Mucosa of descending colon (tissue), 3 donors: ENCODE measurements around the gene WFS1. TPM values are rescaled to one million over a fixed set of nuclear protein-coding genes. Genes with fewer than 3 reads are reported as not detected.

Experiments used
- ATAC-seq: fragments of 200-7000 bp; cut with Tn5 transposase; one replicate; pipeline ENCODE4 v1.9.1; 2020; ENCODE audit warnings: mild to moderate bottlenecking, moderate library complexity
- DNase-seq, 3 donors: peaks; one replicate each; pipeline ENCODE4 v3.0.0-alpha.2; 2020
- H3K36me3 ChIP-seq: fragments of 200-600 bp; one replicate; pipeline ENCODE4 v1.8.0; 2021; ENCODE audit warnings: low read depth, mild to moderate bottlenecking
- H3K4me1 ChIP-seq: fragments of 200-600 bp; one replicate; pipeline ENCODE4 v1.8.0; 2021; ENCODE audit warnings: low read depth, mild to moderate bottlenecking
- H3K4me3 ChIP-seq: fragments of 200-600 bp; one replicate; pipeline ENCODE4 v1.8.0; 2021; ENCODE audit warnings: mild to moderate bottlenecking
- H3K9me3 ChIP-seq: fragments of 200-600 bp; one replicate; pipeline ENCODE4 v1.8.0; 2021; ENCODE audit warnings: mild to moderate bottlenecking
- CTCF ChIP-seq: fragments of 200-600 bp; IDR thresholded peaks from one replicate; pipeline ENCODE4 v1.8.0; 2022; ENCODE audit warnings: antibody characterized with exemption, mild to moderate bottlenecking
- intact Hi-C, 2 donors: fragments of 100-400 bp; cut with DNase I in 1 of 2; cut with micrococcal nuclease in 1 of 2; formaldehyde crosslinking; loops; one replicate each; pipeline versions ENCODE4 v1.11.0 to v1.11.1; 2022; cut with DNase I, micrococcal nuclease
- total RNA-seq, 3 donors: library from RNA; stranded (reverse); fragmentation: NEBNext Ultra II Directional in 2 of 3; extraction: Animal tissue kit (Norgen Biotek cat#: 25700) in 2 of 3; gene quantifications; one replicate each; pipeline versions ENCODE4 v1.2.1 to v1.2.4, GENCODE V29; 2021 to 2023
- donor health status: DM: no; HTN: no; CAD: no; lungs with moderate emphysema.
- donor health status: DM: no; HTN: no; CAD: no.
- donor health status: DM: no; HTN: yes; CAD: no.

The WFS1 gene
- total RNA-seq, 3 donors from 2014 or later: 5.8 to 39.2 (median 14.9) TPM

GRCh38 chr4:6313216-6313615 is 43.6 kb downstream of the WFS1 start:
- peaks cover 2% of the 10 kb centered on the region for H3K4me1 ChIP-seq
- ATAC-seq: no peak
- no peak overlapping the region for H3K4me3 ChIP-seq
- intact Hi-C loops: no loop called here
- H3K36me3 ChIP-seq: no peaks in the 10 kb centered on the region
- TF ChIP-seq CTCF: no peak
- no peak for DNase-seq
- H3K9me3 ChIP-seq: no peaks in the 10 kb centered on the region

GRCh38 chr4:6316461-6317003 is 46.9 kb downstream of the WFS1 start:
- no peak for DNase-seq
- no peaks in the 10 kb centered on the region for H3K36me3 ChIP-seq
- no peak overlapping the region for H3K4me3 ChIP-seq
- H3K9me3 ChIP-seq: no peaks in the 10 kb centered on the region
- no peaks in the 10 kb centered on the region for H3K4me1 ChIP-seq
- intact Hi-C loops: no loop called here
- no peak for TF ChIP-seq CTCF
- no peak for ATAC-seq

GRCh38 chr4:6318206-6318605 is 48.6 kb downstream of the WFS1 start:
- no peaks in the 10 kb centered on the region for H3K9me3 ChIP-seq
- no peaks in the 10 kb centered on the region for H3K4me1 ChIP-seq
- no peak for DNase-seq
- H3K36me3 ChIP-seq: no peaks in the 10 kb centered on the region
- no peak for TF ChIP-seq CTCF
- intact Hi-C loops: no loop called here
- no peak for ATAC-seq
- no peak overlapping the region for H3K4me3 ChIP-seq

GRCh38 chr4:6319530-6320150 is 50.0 kb downstream of the WFS1 start:
- Histone ChIP-seq H3K4me3 (no peak overlapping the region), H3K36me3 (no peaks in the 10 kb centered on the region), H3K4me1 (no peaks in the 10 kb centered on the region), H3K9me3 (no peaks in the 10 kb centered on the region)
- ATAC-seq (no peak), DNase-seq (no peak)
- no peak for TF ChIP-seq CTCF
- intact Hi-C loops: no loop called here

- no peaks in the 10 kb centered on the region for H3K9me3 ChIP-seq
- DNase-seq: no peak
- ATAC-seq: no peak
- intact Hi-C loops: no loop called here
- H3K36me3 ChIP-seq: no peaks in the 10 kb centered on the region
- no peak for TF ChIP-seq CTCF
- peaks cover 5% of the 10 kb centered on the region for H3K4me1 ChIP-seq
- H3K4me3 ChIP-seq: no peak overlapping the region
Measured at GRCh38 chr4:6320663-6321062, 51.0 kb downstream of the WFS1 start.
